SU-DHL-6 (cell line): Measurements from ENCODE around the gene HOXA9.

Experiments
- EZH2phosphoT487 ChIP-seq: fragments of 200-600 bp; sonication (generic), shearing (Covaris generic); conservative IDR thresholded peaks from 2 replicates; pipeline ENCODE4 v1.6.1; 2018; ENCODE audit warnings: mild to moderate bottlenecking, antibody characterized with exemption, low read length, moderate library complexity, mixed read lengths
- TF ChIP-seq, protein P1 (sequence below): fragments of 200-600 bp; sonication (generic); IDR thresholded peaks from one replicate; pipeline ENCODE4 v1.5.1; 2017; ENCODE audit warnings: antibody characterized with exemption, mild to moderate bottlenecking, low read length, moderate library complexity; ENCODE audit not compliant: insufficient read depth, poor library complexity, severe bottlenecking

DNA sequence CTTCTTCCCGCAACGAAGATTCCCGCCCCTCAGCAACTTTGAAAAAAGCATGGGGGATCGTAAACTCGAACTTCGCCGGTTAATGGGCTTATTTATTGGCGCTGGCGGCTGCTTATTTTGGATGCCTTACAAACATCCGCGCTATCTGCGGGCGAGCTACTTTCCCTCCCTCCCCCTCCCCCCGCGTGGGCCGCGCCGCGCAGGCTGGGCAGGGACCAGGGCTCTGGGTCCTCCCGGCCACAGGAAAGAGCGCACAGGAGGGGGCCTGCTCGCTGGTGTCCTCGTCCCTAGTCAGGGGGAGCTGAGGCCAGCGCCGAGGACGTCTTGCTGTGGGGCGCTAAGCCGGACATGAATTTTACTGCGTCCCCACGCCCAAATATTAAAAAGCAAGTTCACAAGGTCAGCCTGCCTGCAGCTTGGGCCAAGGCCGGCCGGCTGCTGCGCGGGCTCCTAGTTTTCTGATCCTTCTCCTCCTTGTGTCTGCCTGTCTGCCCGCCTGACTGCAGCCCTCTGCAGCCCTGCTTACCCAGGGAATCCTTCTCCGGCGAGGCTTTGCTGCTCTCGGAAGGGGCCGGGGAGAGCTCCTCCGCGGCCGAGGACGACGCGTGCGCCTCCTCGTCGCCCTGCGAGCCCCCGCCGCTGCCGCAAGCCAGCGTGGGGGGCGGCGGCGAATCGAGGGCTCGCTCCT is 7.6 kb upstream of the HOXA9 start:
- TF ChIP-seq, protein P1, sequence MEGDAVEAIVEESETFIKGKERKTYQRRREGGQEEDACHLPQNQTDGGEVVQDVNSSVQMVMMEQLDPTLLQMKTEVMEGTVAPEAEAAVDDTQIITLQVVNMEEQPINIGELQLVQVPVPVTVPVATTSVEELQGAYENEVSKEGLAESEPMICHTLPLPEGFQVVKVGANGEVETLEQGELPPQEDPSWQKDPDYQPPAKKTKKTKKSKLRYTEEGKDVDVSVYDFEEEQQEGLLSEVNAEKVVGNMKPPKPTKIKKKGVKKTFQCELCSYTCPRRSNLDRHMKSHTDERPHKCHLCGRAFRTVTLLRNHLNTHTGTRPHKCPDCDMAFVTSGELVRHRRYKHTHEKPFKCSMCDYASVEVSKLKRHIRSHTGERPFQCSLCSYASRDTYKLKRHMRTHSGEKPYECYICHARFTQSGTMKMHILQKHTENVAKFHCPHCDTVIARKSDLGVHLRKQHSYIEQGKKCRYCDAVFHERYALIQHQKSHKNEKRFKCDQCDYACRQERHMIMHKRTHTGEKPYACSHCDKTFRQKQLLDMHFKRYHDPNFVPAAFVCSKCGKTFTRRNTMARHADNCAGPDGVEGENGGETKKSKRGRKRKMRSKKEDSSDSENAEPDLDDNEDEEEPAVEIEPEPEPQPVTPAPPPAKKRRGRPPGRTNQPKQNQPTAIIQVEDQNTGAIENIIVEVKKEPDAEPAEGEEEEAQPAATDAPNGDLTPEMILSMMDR: no peak
- TF ChIP-seq EZH2phosphoT487: no peak
